Measurements from ENCODE around the gene NAGLU. TPM values are rescaled to one million over a fixed set of nuclear protein-coding genes. Genes with fewer than 3 reads are reported as not detected.

The NAGLU gene
- total RNA-seq, 1 experiment from 2014 or later, result 36.9 TPM

GRCh38 chr17:42561897-42562387, 25.9 kb downstream of the NAGLU start, which contains the start of gene COASY:
Gene COASY (plus strand): TSS chr17:42562148. CDS start chr17:42562623, 475 bp downstream.
- peak within 1 kb of the TSS; percentile 92 for H3K4me3 ChIP-seq (ENCODE audit: insufficient read depth, low read depth, low read length)
- DNase-seq, result peak; percentile 98
- peaks cover 16% of the 10 kb centered on the region for H3K36me3 ChIP-seq (replicated peaks; ENCODE audit: control insufficient read depth, insufficient read depth, low read length)
- no peaks in the 10 kb centered on the region for H3K27me3 ChIP-seq (ENCODE audit: control insufficient read depth, insufficient read depth, low read length)

- DNase-seq, result peak; percentile 79
- Histone ChIP-seq H3K36me3 (replicated peaks; ENCODE audit: control insufficient read depth, insufficient read depth, low read length) (peaks cover 16% of the 10 kb centered on the region), H3K4me3 (ENCODE audit: insufficient read depth, low read depth, low read length) (peak overlapping the region; percentile 92), H3K27me3 (ENCODE audit: control insufficient read depth, insufficient read depth, low read length) (no peaks in the 10 kb centered on the region)
Observed at GRCh38 chr17:42562388-42563142, 26.5 kb downstream of the NAGLU start.

- DNase-seq, result no peak
- peak overlapping the region; percentile 92 for H3K4me3 ChIP-seq (ENCODE audit: insufficient read depth, low read depth, low read length)
- H3K36me3 ChIP-seq (replicated peaks; ENCODE audit: control insufficient read depth, insufficient read depth, low read length), result peaks cover 16% of the 10 kb centered on the region
- no peaks in the 10 kb centered on the region for H3K27me3 ChIP-seq (ENCODE audit: control insufficient read depth, insufficient read depth, low read length)
Observed at GRCh38 chr17:42563143-42563509, 27.1 kb downstream of the NAGLU start.

GRCh38 chr17:42563543-42563942, 27.5 kb downstream of the NAGLU start:
- Histone ChIP-seq H3K27me3 (ENCODE audit: control insufficient read depth, insufficient read depth, low read length) (no peaks in the 10 kb centered on the region), H3K36me3 (replicated peaks; ENCODE audit: control insufficient read depth, insufficient read depth, low read length) (peaks cover 17% of the 10 kb centered on the region), H3K4me3 (ENCODE audit: insufficient read depth, low read depth, low read length) (no peak overlapping the region)
- peak; percentile 15 for DNase-seq

- H3K4me3 ChIP-seq (ENCODE audit: insufficient read depth, low read depth, low read length), result no peak overlapping the region
- peaks cover 21% of the 10 kb centered on the region for H3K36me3 ChIP-seq (replicated peaks; ENCODE audit: control insufficient read depth, insufficient read depth, low read length)
- no peak for DNase-seq
- H3K27me3 ChIP-seq (ENCODE audit: control insufficient read depth, insufficient read depth, low read length), result no peaks in the 10 kb centered on the region
Observed at GRCh38 chr17:42563950-42564349, 27.9 kb downstream of the NAGLU start.

GRCh38 chr17:42564815-42565522, 28.9 kb downstream of the NAGLU start:
- H3K27me3 ChIP-seq (ENCODE audit: control insufficient read depth, insufficient read depth, low read length), result no peaks in the 10 kb centered on the region
- no peak overlapping the region for H3K4me3 ChIP-seq (ENCODE audit: insufficient read depth, low read depth, low read length)
- peaks cover 29% of the 10 kb centered on the region for H3K36me3 ChIP-seq (replicated peaks; ENCODE audit: control insufficient read depth, insufficient read depth, low read length)
- peak; percentile 15 for DNase-seq

- DNase-seq, result peak; percentile 34
- no peaks in the 10 kb centered on the region for H3K27me3 ChIP-seq (ENCODE audit: control insufficient read depth, insufficient read depth, low read length)
- no peak overlapping the region for H3K4me3 ChIP-seq (ENCODE audit: insufficient read depth, low read depth, low read length)
- peaks cover 34% of the 10 kb centered on the region for H3K36me3 ChIP-seq (replicated peaks; ENCODE audit: control insufficient read depth, insufficient read depth, low read length)
Observed at GRCh38 chr17:42565523-42566214, 29.6 kb downstream of the NAGLU start.

- no peak for DNase-seq
- peak overlapping the region; percentile 88 for H3K4me3 ChIP-seq (ENCODE audit: insufficient read depth, low read depth, low read length)
- peaks cover 35% of the 10 kb centered on the region for H3K36me3 ChIP-seq (replicated peaks; ENCODE audit: control insufficient read depth, insufficient read depth, low read length)
- H3K27me3 ChIP-seq (ENCODE audit: control insufficient read depth, insufficient read depth, low read length), result no peaks in the 10 kb centered on the region
Observed at GRCh38 chr17:42566215-42566882, 30.3 kb downstream of the NAGLU start.

GRCh38 chr17:42566883-42567573, 31.0 kb downstream of the NAGLU start, which contains the start of gene MLX:
Gene MLX (plus strand): TSS chr17:42567100. CDS start chr17:42567125, 25 bp downstream.
- Histone ChIP-seq H3K36me3 (replicated peaks; ENCODE audit: control insufficient read depth, insufficient read depth, low read length) (peaks cover 41% of the 10 kb centered on the region), H3K4me3 (ENCODE audit: insufficient read depth, low read depth, low read length) (peak within 1 kb of the TSS; percentile 88), H3K27me3 (ENCODE audit: control insufficient read depth, insufficient read depth, low read length) (no peaks in the 10 kb centered on the region)
- peak; percentile 100 for DNase-seq

GRCh38 chr17:42568341-42569111, 32.5 kb downstream of the NAGLU start:
- peaks cover 53% of the 10 kb centered on the region for H3K36me3 ChIP-seq (replicated peaks; ENCODE audit: control insufficient read depth, insufficient read depth, low read length)
- no peak overlapping the region for H3K4me3 ChIP-seq (ENCODE audit: insufficient read depth, low read depth, low read length)
- H3K27me3 ChIP-seq (ENCODE audit: control insufficient read depth, insufficient read depth, low read length), result no peaks in the 10 kb centered on the region
- DNase-seq, result peak; percentile 21

GRCh38 chr17:42571435-42572225, 35.6 kb downstream of the NAGLU start:
- Histone ChIP-seq H3K36me3 (replicated peaks; ENCODE audit: control insufficient read depth, insufficient read depth, low read length) (peaks cover 48% of the 10 kb centered on the region), H3K27me3 (ENCODE audit: control insufficient read depth, insufficient read depth, low read length) (no peaks in the 10 kb centered on the region), H3K4me3 (ENCODE audit: insufficient read depth, low read depth, low read length) (no peak overlapping the region)
- DNase-seq, result no peak

- no peak overlapping the region for H3K4me3 ChIP-seq (ENCODE audit: insufficient read depth, low read depth, low read length)
- H3K27me3 ChIP-seq (ENCODE audit: control insufficient read depth, insufficient read depth, low read length), result no peaks in the 10 kb centered on the region
- peaks cover 48% of the 10 kb centered on the region for H3K36me3 ChIP-seq (replicated peaks; ENCODE audit: control insufficient read depth, insufficient read depth, low read length)
- DNase-seq, result no peak
Observed at GRCh38 chr17:42573095-42573494, 37.1 kb downstream of the NAGLU start.

Measured in H7 (cell line).